ENCODE results near the gene BTBD2. TPM values are rescaled to one million over a fixed set of nuclear protein-coding genes. Genes with fewer than 3 reads are reported as not detected.

The BTBD2 gene
- total RNA-seq, 4 donors from 2014 or later, result 52.8 to 137 (median 77.1) TPM

GRCh38 chr19:2011169-2011568 is 4.3 kb downstream of the BTBD2 start:
- TF ChIP-seq EP300 (IDR thresholded peaks at IDR 0.05) (no peak), CTCF (IDR thresholded peaks at IDR 0.05) (no peak), POLR2A (IDR thresholded peaks at IDR 0.05; ENCODE audit: low read depth) (no peak), POLR2AphosphoS5 (IDR thresholded peaks at IDR 0.05) (no peak)
- Histone ChIP-seq H3K36me3 (peaks cover 0 to 7% (median 2%) of the 10 kb centered on the region in 4 donors), H3K9me3 (no peaks in the 10 kb centered on the region), H3K4me3 (no peak overlapping the region), H3K27ac (replicated peaks in 1 of 4) (no peak overlapping the region), H3K27me3 (no peaks in the 10 kb centered on the region), H3K4me1 (peaks cover 10 to 37% (median 29%) of the 10 kb centered on the region in 4 donors)
- intact Hi-C loops (cut with DNase I), result no loop called here
- DNase-seq (ENCODE audit: extremely low spot score), result no peak
- 89% methylated on average over 12 of the region's 12 CpGs for WGBS

GRCh38 chr19:2010135-2010668 is 5.3 kb downstream of the BTBD2 start:
- Histone ChIP-seq H3K27me3 (no peaks in the 10 kb centered on the region), H3K36me3 (peaks cover 0 to 7% (median 2%) of the 10 kb centered on the region in 4 donors), H3K4me3 (no peak overlapping the region), H3K4me1 (peaks cover 9 to 35% (median 27%) of the 10 kb centered on the region in 4 donors), H3K9me3 (no peaks in the 10 kb centered on the region), H3K27ac (replicated peaks in 1 of 4) (no peak overlapping the region)
- intact Hi-C loops (cut with DNase I), result no loop called here
- 96% methylated on average over 15 of the region's 20 CpGs for WGBS
- TF ChIP-seq POLR2AphosphoS5 (IDR thresholded peaks at IDR 0.05) (no peak), EP300 (IDR thresholded peaks at IDR 0.05) (no peak)
- no peak for DNase-seq (ENCODE audit: extremely low spot score)

- Histone ChIP-seq H3K36me3 (peaks cover 14 to 43% (median 29%) of the 10 kb centered on the region in 4 donors), H3K4me3 (no peak overlapping the region), H3K9me3 (no peaks in the 10 kb centered on the region), H3K27me3 (no peaks in the 10 kb centered on the region), H3K4me1 (peaks cover 0 to 14% (median 4%) of the 10 kb centered on the region in 4 donors), H3K27ac (replicated peaks in 1 of 4) (peak overlapping the region; percentile 34 to 63 (median 56))
- intact Hi-C loops (cut with DNase I), result no loop called here
- 77% methylated on average over 4 of the region's 4 CpGs for WGBS
- TF ChIP-seq POLR2AphosphoS5 (IDR thresholded peaks at IDR 0.05) (peak in 1 of 2 donors; percentile 16), POLR2A (IDR thresholded peaks at IDR 0.05; ENCODE audit: low read depth) (no peak)
- no peak for DNase-seq (ENCODE audit: extremely low spot score)
Observed at GRCh38 chr19:2003874-2004273, 11.6 kb downstream of the BTBD2 start.

- DNase-seq (ENCODE audit: extremely low spot score), result no peak
- Histone ChIP-seq H3K4me1 (peaks cover 0 to 8% (median 4%) of the 10 kb centered on the region in 4 donors), H3K4me3 (no peak overlapping the region), H3K27me3 (no peaks in the 10 kb centered on the region), H3K9me3 (no peaks in the 10 kb centered on the region), H3K36me3 (peaks cover 22 to 81% (median 53%) of the 10 kb centered on the region in 4 donors), H3K27ac (replicated peaks in 1 of 4) (no peak overlapping the region)
- TF ChIP-seq POLR2AphosphoS5 (IDR thresholded peaks at IDR 0.05), result no peak
- TF ChIP-seq CTCF (IDR thresholded peaks at IDR 0.05), result no peak
- no peak for TF ChIP-seq EP300 (IDR thresholded peaks at IDR 0.05)
- no peak for TF ChIP-seq POLR2A (IDR thresholded peaks at IDR 0.05; ENCODE audit: low read depth)
- intact Hi-C loops (cut with DNase I), result no loop called here
- WGBS, result 89% methylated on average over 22 of the region's 26 CpGs
Observed at GRCh38 chr19:1999856-2000515, 15.5 kb downstream of the BTBD2 start.

GRCh38 chr19:1998712-1999708 is 16.5 kb downstream of the BTBD2 start:
- no peak for TF ChIP-seq POLR2A (IDR thresholded peaks at IDR 0.05; ENCODE audit: low read depth)
- no peak for TF ChIP-seq EP300 (IDR thresholded peaks at IDR 0.05)
- no peak for TF ChIP-seq POLR2AphosphoS5 (IDR thresholded peaks at IDR 0.05)
- TF ChIP-seq CTCF (IDR thresholded peaks at IDR 0.05), result no peak
- 91% methylated on average over 39 of the region's 52 CpGs for WGBS
- peaks cover 22 to 90% (median 60%) of the 10 kb centered on the region in 4 donors for H3K36me3 ChIP-seq
- no peak overlapping the region for H3K27ac ChIP-seq (replicated peaks in 1 of 4)
- no peak overlapping the region for H3K4me3 ChIP-seq
- no peak for DNase-seq (ENCODE audit: extremely low spot score)
- H3K27me3 ChIP-seq, result no peaks in the 10 kb centered on the region
- no peaks in the 10 kb centered on the region for H3K9me3 ChIP-seq
- intact Hi-C loops (cut with DNase I), result no loop called here
- H3K4me1 ChIP-seq, result peaks cover 0 to 3% (median under 1%) of the 10 kb centered on the region in 4 donors

Measured in esophagus muscularis mucosa (tissue), 4 donors.